NCI-H1694 treated with DMSO at 0.1 percent for 48 hours (cell line): ENCODE measurements around the gene ATG13.
A peak's percentile ranks its signal among the peaks of the same experiment; 100 is the strongest.
"Not testable (repeated sequence)": the region's sequence is repeated elsewhere in the genome, so short reads cannot be mapped to it uniquely, and the experiment has no call there.

Experiments
- DNase-seq: peaks from one replicate; lab custom pipeline; 2025; lab: John Stamatoyannopoulos, UW

Gene ATG13

DNA sequence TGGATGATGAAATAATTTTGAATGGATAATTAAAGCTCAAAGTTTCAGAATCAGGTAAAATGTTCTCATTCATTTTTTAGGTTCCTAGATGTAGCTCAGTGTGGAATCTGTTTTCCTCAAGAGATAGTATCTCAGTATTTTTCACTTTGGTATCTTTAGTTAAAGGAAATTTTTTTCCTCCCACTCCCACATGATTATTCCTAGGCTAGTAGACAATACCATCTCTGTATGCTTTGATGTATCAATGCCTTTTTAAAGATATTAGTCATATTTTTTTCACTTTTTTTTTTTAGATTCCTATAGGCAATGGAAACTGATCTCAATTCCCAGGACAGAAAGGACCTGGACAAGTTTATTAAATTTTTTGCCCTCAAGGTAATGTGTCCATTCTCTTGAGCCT, 26.6 kb downstream of the ATG13 start:
- no peak for DNase-seq

DNA sequence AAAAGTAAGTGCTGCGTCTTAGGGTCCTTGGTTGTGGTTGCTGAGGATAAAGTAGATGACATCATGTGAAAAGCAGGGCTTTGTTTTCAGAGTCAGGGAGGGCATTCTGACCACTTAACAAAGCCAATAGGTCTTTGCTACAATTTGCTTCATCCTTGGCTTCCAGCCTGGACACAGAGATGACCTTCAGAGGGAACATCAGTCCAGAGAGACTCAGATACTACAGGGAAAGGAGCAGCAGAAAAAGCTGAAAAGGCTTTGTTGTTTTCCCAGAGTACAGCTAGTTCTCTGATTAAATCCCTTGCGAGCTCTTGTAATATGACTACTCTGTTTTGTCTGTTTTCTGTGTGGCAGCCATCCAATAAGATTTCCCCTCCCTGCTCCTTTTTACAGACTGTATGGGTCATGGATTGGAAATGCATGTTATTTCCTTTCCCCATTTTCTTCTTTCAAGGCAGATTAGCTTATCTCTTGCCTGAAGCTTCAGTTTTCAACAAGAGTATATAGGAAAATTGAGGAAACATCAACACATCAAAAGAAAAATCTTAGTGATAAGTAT, 31.9 kb downstream of the ATG13 start:
- no peak for DNase-seq

DNA sequence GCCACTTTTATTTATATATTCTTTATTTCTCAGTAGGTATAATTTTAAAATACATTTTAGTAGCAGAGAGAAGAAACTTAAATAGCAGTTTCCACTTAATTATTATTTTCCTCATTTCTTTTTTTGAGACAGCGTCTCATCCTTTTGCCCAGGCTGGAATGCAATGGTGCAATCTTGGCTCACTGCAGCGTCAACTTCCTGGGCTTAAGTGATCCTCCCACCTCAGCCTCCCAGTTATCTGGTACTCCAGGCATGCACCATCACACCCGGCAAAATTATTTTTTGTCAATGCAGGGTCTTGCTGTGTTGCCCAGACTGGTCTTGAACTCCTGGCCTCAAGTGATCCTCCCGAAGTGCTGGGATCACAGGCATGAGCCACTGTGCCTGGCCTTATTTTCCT, 38.3 kb downstream of the ATG13 start:
- DNase-seq: no peak

DNA sequence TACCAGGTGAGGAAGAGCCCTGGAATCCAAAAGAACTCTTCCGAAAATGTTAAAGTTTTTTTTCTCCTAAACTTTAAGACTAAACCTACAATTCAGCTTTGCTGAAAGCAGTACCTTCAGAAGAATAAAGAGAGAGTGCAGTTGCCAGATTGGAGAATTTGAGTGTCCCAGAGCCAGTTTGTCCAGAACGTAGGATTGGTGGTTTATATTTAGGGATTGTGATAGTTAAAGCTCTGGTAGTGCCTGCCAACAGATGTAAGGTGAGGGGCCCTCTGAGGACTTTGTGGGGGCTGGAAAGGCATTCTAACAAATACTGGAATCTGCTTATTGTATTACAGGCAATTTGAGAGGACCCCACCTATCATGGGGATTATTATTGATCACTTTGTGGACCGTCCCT, 39.8 kb downstream of the ATG13 start:
- no peak for DNase-seq

DNA sequence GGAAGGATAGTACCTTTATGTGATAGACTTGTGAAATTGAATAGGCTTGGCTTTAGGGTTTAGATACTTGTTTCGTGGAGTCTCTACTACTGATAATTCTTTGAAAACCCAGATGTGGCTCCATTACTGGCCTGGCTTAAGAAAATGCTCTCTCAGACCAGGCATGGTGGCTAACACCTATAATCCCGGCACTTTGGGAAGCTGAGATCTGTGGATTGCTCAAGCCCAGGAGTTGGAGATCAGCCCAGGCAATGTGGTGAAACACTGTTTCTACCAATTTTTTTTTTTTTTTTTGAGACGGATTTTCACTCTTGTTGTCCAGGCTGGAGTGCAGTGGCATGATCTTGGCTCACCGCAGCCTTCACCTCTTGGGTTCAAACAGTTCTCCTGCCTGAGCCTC, 40.9 kb downstream of the ATG13 start:
- DNase-seq: no peak

DNA sequence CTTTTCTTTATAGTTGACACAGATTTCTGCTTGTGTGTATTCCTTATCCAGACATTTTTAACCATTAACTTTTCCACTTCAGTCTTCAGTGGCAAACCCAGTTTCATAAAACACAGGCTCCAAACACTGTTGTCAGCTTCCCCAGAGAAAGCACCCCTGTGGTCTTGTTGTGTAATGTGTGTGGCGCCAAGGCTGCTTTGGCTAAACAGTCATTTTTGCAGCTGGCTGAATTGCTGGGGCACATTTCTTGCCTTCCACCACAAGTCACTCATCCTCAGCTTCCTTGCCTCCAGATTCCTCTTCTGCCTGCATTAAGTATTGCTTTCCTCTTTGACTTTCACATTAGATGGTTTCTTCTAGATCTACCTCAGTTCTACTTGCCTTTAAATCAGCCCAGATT, 42.6 kb downstream of the ATG13 start:
- no peak for DNase-seq

DNA sequence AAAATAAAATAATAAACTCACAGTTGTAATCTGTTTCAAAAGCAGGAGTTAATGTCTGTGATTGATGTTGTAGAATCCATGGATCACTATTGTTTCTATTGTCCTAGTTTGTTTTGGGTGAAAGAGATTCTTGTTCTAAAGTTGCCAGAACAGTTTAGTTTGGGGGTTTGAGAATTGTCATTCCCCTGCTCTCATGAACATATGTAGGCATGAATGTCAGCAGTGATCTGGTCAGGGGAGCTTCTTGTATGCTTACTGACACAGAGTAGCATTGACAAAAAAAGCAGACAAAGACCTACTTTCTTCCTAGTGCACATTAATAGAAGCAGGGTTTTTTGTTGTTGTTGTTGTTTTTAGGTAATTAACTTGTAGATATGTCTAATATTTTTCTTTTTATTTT, 44.5 kb downstream of the ATG13 start:
- DNase-seq: no peak

GRCh38 chr11:46662366-46662765, 45.0 kb downstream of the ATG13 start:
- DNase-seq: no peak

DNA sequence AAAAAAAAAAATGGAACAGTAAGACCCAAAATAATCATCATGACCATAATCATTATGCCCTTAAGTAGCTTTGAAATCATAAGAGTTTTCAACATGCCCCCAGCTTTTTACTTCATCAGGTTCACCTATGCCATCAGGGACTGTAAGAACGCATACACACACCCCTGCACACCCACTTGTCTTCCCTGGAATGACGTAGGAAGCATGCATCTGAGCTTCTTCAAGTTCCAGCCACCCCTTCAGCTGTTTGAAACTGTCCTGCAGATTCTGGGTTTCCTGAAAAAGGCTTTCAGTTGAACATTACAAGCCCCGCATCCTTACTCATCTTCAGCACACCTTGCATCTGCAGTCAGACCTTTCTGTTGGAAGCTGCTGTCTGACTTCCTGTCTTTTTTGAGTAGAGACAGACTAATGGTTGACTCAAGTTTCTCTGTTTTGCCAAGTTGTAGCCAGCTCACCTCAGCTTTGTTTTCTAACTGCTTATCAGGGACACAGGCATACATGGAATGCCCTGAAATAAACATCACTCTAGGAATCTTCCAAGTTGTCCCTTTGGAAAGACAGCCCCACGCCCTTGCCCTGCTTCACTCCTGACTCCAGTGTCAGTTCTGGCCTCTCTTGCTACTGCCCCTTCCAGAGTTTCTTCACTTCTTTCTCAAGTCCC, 46.1 kb downstream of the ATG13 start:
- DNase-seq: no peak

GRCh38 chr11:46664612-46665011, 47.3 kb downstream of the ATG13 start:
- DNase-seq: no peak

DNA sequence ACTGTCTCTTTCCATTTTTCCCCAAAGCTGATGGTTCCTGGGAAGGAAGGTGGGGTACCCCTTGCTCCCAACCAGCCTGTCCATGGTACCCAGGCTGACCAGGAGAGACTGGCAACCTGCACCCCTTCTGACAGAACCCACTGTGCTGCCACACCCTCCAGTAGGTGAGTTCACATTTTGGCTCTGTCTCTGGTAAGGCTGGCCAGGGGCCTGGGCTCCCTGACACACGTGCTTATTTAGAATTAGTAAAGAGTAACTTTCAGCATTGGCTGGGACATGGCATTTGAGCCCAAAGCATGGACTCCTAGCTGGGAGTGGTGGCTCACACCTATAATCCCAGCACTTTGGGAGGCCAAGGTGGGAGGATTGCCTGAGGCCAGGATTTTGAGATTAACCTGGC, 48.0 kb downstream of the ATG13 start:
- DNase-seq: no peak

DNA sequence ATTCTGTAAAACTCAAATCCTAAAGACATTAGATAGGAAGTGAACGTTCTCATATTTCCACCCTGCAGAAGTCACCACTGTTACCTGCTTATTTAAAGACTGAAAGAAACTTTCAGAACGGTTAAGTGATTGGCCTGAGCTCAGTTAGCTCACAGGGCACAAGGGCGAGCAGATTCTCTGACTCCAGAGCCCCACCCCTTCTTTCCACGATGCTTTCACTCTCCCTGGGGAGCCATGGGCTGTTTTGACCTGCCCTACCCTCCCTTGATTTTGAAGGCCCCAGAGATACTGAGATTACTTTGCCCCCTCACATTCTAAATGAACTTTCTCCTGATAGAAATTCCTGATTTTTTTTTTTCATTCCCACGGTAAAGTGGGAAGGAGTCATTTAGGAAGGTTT, 49.2 kb downstream of the ATG13 start:
- no peak for DNase-seq

DNA sequence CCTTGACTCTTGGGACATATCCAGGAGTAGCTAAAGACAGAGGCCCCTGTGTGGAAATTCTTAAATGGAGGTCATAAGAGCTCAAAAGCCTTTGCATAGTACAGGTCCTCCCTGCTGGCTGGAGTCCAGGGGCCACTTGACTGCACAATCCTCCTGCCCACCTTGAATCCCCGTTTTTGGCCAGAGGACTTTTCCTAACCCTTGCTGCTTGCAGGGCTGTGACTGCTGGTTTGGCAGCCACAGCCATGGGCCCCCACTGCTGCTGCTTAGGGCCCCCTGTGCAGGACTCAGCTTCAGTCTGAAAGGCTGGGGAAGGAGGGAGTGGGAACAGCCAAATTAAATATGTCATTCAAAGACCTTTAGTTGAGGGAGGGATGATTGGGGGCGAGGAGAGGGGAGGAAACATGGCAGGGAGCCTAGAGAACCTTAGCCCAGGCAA, 49.7 kb downstream of the ATG13 start:
- DNase-seq: no peak

DNA sequence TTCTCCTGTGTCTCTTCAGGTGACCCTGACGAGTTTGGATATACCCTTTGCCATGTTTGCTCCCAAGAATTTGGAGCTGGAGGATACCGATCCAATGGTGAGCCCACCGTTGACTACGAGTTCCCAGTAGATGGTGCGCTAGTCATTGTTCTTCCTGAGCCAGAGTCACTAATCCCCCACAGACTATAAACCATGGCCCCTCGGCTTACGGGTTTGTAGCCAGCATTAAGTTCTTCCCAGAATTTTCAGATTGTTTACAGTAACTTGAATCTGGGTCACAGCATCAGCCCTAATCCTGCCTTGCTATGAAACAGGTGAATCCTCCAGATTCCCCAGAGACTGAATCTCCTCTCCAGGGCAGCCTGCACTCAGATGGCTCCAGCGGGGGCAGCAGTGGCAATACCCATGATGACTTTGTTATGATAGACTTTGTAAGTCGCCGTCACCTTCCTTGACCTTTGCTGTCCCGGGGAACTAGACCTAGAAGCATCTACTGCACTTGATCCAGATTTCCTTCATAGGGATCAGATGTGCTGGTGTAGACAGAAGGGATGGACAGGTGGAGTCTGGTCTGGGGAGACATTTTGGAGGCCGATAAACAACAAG, 51.2 kb downstream of the ATG13 start:
- DNase-seq: no peak

GRCh38 chr11:46669711-46670139, 52.4 kb downstream of the ATG13 start:
- DNase-seq: peak; percentile 23

GRCh38 chr11:46670521-46670920, 53.2 kb downstream of the ATG13 start:
- not testable (repeated sequence) for DNase-seq

- DNase-seq: no peak
Observed at GRCh38 chr11:46671958-46672315, 54.6 kb downstream of the ATG13 start.

DNA sequence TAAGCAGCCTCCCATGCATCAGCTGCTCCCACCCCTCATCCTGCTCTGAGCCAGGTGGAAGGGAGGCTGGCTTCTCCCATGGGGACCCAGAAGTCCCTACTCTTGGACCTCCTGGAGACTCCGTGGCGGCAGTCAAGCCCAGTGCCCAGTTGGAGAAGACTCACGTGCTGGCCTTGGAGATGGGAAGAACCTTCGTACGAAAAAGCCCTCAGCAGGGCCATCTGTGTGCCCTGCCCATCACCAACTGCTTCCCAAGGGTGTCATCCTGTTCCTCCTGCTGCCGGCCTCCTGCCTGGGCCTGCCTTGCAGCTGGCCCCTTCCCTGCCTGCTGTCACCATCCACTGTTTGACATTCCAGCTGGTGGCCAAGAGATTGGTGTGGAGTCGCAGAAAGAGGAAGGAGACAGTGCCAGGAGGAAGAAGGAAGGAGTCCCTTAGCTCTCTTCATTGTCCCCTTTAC, 55.1 kb downstream of the ATG13 start:
- peak; percentile 87 for DNase-seq

- DNase-seq: peak; percentile 33
Observed at GRCh38 chr11:46673713-46674462, 56.5 kb downstream of the ATG13 start.

- DNase-seq: no peak
Observed at GRCh38 chr11:46674463-46675287, 57.3 kb downstream of the ATG13 start.

DNA sequence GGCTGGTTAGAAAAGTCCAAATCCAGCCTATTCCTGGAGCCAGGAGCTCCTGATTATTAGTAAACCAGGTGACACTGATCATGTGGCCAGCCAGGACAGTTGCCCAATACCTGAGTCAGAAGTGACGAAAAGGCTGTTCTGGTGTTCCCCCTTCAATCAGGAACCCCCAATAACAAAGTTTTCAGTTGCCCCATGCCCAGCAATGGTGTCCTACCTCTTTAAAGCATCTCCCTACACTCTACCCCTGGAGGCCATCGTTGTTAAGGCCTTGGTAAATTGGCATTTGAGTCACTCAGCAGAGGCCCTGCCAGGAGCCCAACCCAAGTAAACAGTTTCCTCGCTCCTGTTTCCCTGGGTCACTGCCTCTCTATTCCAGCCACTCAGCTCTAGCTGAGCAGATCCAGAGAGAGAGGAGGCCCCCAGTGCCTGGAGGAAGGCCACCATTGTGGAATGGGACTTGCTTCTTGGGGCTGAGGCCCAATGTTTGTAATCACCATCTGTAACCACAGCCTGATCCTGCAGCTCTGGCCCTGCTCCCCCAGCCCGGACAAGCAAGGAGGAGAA, 58.0 kb downstream of the ATG13 start:
- DNase-seq: no peak

DNA sequence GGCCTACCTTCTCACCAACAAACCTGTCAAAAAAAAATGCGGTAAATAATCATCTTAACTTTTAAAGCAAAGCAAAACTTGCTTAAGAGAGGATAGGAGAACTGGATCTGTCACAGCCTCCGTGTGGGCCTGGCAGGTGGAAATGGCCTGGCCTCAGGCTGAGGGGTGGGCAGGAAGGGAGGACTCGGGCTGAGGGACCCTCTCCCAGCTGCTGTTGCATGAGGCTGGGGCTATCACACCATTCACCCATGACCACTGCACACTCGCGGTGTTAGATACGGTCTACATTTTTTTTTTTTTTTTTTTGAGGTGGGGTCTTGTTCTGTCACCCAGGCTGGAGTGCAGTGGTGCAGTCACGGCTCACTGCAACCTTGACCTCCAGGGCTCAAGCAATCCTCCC, 58.6 kb downstream of the ATG13 start:
- no peak for DNase-seq
